SW480 (cell line): ENCODE results near the gene MYH7.
"Not testable (repeated sequence)": the region's sequence is repeated elsewhere in the genome, so short reads cannot be mapped to it uniquely, and the experiment has no call there.

Experiments
- DNase-seq: peaks from one replicate; pipeline ENCODE4 v3.0.0-alpha.2; 2016; ENCODE audit warnings: low spot score

MYH7 gene

DNA sequence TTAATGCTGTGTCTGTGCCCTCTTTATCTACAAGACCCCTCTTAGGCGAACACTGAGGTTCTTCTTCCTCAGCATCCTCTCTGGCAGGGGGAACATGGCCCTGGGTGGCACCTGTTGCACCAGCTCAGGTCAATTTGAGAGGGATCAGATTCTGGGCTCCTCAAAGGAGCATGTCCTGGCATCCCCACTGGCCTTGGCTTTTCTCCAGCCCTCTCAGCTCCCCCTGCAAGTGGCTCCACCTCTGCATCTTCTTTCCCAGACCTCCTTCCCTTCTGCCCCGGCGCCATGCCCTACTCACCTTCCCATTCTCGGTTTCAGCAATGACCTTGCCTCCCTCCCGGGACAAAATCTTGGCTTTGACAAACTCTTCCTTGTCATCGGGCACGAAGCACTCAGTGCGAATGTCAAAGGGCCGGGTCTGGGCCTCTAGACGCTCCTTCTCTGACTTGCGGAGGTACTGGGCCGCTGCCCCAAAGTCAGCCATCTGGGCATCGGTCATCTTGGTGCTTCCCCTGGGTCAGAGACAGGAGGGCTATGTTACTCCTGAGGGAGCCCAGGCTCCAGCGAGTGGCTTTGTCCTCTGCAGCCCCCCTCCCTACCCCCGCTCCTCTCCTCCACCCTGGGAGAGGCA, 28.6 kb downstream of the MYH7 start:
- no peak for DNase-seq

DNA sequence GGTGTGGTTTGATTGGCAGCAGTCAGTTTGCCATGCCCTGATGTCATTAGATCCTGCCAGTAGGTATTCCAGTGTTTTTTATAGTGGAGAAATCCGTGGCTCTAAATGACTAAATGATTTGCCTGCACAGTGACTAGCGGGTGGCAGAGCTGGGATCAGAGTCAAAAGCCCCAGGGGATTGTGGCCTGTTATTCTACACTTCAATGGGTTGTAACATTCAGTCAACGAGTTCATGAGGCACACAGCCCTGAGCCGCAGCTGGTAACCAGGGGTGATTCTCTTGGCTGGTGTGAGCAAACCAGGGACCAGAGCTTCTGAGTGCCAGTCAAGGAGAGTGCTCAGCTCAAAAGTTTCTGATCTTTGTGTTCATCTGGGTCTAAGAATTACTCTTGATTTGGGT, 29.2 kb downstream of the MYH7 start:
- no peak for DNase-seq

DNA sequence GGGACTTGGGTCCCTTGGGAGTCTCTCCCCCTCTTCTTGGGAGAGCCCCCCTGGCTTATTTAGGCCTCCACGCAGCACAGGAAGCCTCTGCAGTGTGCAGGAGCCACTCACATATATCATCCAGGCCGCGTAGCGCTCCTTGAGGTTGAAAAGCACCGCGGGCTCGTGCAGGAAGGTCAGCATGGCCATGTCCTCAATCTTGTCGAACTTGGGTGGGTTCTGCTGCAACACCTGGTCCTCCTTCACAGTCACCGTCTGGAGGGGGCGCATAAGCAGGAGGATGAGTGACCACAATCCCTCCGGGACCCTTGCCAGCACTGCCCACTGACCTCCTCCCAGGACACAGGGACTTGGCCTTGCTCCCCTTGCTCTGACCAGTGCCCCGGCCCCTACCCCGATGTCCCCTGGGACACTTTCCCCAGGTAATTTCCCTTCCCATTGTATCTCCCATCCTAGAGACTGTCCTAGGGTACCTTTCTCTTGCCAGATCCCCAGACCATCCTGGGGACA, 29.9 kb downstream of the MYH7 start:
- DNase-seq = no peak

DNA sequence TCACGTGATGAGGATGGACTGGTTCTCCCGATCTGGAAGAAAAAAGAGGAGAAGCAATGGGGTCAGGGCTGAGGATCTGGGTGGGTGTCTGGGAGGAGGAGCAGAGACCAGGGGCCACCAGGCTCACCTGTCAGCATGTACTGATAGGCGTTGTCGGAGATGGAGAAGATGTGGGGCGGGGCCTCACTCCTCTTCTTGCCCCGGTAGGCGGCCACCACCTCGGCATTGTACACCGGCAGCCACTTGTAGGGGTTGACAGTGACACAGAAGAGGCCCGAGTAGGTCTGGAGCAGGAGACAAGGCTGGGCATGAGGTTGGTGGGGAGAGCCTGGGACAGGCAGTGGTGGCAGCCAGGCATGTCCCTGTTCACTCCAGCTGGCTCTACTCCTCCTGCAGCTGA, 30.4 kb downstream of the MYH7 start:
- no peak for DNase-seq

DNA sequence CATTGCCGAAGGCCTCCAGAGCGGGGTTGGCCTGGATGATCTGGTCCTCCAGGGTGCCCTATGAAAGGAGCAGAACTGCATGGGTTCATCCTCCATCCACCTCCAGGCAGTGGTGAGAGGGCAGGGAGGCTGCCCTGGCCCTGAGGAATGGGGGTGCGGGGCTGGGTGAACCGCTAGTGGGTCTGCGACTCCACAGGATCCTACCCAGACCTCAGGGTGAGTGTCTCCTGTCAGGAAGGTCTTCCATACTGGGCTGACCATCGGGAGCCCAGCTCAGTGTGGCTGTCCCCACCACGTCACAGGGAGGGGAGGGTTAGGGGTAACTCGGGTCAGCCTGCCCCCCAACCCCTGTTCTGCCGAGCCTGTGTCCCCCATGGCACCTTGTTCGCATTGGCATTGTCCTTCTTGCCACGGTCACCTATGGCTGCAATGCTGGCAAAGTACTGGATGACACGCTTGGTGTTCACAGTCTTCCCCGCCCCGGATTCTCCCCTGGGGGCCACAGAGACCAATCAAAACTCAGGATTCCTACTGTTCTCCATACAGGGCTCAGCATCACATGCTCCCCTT, 31.0 kb downstream of the MYH7 start:
- no peak for DNase-seq

DNA sequence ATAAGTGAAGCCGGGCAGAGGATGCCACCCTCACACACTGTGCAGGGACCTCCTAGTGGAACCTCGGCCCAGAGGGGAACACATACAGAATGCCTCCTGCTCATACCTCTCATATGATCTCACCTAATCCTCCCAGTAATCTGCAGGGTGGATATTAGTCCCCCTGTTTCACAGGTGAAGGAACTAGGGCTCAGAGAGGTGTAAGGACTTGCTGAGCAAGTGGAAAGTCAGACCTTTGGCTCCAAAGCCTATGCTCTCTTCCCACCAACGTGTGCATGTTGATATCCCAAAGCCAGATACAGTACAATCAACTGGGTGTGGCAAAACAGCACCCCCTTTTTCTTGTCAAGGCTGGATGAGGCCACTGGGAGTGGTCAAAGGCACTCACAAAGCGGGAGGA, 31.6 kb downstream of the MYH7 start:
- no peak for DNase-seq

DNA sequence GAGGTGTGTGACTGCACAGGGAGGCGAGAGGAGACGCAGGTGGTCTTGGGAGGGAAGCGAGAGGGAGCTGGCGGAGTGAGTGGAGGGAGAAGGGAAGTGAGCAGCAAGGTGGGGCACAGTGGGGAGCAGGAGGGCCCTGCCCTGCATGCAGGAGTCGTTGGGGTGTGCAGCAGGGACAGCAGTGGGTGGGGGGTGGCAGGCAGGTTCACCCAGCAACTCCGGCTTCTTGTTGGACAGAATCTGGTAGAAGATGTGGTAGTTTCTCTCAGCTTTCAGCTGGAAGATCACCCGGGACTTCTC, 32.4 kb downstream of the MYH7 start:
- DNase-seq = no peak

DNA sequence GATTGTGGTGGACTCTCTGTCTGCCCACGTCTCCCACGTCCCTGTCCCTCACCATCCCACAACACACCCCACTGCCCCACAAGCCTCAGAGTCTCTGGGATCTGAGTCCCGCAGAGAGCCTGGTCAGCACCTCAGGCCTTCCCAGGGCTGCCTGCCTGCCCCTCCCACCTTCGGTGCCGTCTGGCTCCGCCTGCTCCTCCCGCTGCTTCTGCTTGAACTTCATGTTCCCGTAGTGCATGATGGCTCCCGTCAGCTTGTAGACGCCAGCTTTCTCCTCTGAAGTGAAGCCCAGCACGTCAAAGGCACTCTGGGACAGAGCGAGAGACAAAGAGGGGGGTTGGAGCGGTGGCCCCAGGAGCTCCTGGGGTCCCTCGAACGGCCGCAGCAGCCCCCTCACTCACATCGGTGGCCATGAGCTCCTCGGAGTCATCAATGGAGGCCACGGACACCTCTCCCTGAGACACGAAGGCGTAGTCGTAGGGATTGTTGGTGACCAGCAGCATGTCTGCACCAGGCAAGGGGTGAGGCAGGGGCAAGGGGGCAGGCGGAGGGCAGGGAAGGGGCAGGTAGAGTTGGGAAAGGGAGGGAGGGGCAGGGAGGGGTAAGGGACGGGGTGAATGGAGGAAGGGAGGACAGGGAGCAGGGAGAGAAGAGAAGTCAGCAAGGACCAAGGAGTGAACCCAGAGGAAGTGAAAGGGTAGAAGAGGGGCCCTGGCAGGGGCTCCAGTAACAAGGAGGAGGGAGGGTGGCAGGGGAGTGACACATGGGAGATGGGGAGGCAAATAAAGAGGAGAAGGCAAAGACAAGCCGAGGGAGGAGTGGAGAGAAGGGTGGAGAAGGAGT, 32.9 kb downstream of the MYH7 start:
- DNase-seq = no peak

DNA sequence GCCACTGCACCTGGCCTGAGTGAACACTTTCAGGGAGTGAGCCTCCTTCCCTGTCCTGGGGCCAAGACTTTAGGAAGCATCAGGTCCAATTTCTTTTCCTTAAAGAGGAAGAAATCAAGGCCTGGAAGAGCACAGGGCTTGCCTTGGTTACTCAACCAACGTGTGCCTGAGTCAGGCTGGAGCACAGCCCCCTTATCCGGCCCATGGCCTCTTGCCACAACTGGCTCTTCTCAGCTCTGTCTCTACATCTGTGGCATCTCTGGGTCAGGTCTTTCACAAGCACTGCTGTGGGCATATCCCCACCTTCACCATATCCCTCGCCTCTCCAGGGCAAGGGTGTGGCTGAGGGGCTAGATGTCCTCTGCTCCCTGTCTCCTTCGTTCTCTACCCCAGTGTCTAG, 34.2 kb downstream of the MYH7 start:
- no peak for DNase-seq

DNA sequence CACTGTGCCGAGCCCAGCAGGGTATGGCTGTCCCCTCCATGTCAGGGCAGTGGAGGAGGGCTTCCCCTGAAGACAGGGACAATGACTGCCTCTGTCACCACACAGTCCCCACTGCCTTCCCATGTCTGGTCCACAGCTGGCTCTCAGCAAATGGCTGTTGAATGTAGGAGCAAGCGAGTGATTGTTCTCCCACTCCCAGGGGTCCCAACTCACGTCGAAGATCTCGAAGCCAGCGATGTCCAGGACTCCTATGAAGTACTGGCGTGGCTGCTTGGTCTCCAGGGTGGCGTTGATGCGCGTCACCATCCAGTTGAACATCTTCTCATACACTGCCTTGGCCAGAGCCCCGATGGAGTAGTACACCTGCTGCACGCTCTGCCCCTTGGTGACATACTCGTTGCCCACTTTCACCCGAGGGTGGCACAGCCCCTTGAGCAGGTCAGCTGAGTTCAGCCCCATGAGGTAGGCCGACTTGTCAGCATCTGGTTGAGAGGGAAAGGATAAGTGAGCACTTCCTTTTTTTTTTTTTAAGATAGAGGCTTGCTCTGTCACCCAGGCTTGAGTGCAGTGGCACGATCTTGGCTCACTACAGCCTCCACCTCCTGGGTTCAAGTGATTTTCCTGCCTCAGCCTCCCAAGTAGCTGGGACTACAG, 34.8 kb downstream of the MYH7 start:
- DNase-seq = not testable (repeated sequence)

DNA sequence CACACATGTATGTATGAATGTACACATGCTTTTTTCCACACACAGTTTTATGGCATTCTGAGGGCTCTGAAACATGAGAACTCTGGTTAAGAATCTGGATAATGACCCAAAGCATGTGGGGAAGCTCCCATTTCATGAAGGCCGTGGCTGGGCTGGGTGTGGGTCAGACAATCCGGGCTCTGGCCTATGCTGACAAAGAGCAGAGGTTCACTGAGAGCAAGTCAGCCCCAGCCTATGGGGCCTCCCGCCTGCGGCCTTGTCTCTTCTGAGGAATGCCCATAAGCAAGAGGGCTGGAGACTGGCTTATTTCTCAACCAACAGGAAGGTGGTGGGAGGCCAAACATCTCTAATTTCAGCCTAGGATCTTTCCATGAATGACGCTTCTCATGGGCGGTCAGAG, 35.9 kb downstream of the MYH7 start:
- DNase-seq = no peak

DNA sequence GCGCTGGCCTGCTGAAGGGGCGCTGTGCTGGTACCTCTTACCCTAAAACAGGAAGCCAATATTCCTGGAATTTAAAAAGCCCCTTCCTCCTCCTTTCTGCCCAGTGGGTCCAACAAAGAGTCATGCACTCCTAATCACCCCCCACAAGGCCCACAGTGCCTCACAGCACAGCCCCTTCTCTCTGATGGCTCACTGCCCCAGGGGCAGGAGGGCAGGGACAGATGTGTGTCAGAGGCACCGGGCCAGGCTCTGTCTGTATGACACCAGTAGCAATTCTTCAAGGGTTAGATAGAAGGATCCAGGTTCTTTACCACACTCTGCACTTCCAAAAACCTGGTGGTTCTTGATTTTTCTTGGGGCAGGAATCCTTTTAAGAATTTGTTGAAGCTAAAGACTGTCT, 36.3 kb downstream of the MYH7 start:
- DNase-seq = no peak

DNA sequence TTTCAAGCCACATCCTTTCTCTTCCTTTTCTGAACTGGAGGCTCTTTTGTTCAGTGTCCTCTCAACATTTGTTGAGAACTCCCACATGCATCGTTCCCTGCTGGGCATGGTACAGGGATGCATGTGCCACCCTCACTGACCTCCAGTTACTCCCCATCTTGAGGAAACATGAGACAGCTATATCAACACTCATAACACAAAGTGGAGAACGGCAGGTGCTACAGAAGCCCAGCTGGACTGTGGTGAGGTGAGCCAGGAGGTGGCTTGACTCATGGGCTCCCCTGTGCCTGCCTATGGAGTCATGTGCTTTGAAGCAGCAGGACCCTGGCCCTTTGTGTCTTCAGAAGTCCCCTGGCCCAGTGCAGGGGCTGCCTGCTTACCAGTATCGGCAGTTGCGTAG, 37.1 kb downstream of the MYH7 start:
- DNase-seq = no peak

DNA sequence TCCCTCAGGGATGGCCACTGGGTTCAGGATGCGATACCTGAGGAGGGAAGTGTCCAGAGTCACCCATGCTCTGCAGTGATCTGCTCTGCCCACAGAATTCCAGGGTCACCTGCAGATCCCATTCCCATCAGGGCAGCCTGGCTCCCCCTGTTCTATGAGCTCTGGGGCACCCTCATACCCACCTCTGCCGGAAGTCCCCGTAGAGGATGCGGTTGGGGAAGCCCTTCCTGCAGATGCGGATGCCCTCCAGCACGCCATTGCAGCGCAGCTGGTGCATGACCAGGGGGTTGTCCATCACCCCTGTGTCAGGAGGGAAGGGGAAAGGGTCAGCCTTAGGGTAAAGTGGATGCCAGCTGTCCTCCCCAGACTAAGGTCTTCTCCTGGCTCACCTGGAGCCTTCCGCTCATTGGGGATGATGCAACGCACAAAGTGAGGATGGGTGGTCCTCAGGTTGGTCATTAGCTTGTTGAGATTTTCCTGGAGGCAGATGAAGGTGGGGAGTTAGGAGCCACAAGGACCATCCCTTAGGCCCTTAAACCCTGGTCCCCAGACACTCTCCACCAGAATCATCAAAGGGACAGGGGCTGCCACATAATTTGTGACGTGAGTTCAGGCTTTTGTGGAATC, 38.6 kb downstream of the MYH7 start:
- no peak for DNase-seq

DNA sequence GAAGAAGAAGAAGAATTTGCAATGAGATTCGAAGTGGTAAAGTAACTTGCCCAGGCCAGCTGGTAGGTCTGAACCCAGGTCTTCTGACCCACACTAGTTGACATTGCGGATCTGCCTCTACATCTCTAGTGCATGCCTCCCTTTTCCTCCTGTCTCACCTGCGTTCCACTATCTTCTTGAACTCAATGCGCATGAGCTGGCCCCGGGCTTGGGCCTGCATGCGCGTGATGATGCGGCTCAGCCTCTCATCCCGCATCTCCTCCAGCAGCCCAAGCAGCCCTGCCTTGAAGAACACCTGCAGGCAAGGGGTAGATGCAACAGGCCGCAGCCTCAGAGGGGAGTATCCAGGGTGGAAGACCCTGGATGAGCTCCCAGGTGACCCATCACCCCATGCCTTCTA, 39.3 kb downstream of the MYH7 start:
- DNase-seq = no peak

DNA sequence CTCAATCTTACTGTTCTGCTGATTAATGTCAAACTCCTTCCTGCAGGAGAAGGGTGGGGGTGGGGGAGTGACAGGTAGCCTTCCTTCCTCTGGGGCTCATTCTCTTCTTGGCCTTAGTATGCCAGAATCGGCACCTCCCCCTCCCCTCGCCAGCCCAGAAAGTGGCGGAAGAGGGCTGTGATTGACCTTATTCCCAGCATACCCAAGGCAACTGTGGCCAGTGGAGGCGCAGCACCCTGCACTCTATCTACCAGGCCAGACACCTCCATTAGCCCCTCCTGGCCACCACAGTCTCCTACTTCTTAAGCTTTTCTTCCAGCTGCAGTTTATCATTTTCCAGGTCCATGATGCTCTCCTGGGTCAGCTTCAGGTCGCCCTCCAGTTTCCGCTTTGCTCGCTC, 42.8 kb downstream of the MYH7 start:
- no peak for DNase-seq

DNA sequence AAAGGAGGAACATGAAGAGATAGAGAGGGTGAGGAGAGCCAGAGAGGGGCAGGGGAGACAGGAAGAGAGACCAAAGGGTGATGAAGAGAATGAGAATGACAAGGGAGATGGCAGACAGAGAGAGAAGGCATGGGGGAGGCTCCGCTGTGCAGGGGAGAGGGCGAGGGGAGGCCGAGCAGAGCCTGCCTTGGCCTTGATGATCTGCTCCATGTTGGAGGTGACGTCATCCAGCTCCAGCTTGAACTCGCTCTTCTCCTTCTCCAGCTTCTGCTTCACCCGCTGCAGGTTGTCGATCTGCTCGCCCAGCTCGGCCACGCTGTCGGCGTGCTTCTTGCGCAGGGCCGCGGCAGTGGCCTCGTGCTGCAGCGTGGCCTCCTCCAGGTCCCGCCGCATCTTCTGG, 45.6 kb downstream of the MYH7 start:
- not testable (repeated sequence) for DNase-seq

DNA sequence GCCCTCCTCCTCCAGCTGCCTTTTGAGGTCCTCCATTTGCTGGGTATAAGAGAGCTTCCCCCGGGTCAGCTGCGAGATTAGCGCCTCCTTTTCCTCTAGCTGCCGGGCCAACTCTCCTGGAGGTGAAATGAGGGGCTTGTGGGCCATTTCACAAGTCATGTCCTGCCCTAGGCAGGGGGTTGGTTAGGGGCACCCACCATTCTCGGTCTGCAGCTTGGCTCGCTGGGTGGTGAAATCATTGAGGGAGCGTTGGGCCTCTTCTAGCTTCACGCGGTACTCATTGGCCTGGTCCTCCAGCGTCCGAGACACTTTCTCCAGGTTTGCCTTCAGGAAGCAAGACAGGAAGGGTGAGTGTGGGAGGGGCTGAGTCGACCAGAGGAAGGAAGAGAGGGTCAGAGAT, 46.1 kb downstream of the MYH7 start:
- DNase-seq = no peak

DNA sequence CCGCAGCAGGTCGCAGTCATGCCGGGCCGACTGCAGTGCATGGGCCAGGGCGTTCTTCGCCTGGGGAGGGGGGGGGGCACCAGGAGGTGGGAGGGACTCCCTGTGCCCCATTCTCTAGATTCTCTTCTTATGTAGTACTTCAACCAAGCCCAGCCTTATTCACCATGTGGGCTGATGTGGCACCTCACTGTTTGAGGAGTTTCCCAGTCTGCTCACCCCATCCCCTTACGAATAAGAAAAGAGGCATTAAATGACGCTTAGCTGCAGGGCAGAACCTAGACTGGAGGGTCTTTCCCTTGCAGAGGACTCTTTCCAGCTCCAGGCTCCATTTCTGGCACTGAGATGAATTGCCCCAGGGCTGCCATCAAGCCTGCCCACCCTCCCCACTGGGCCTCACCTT, 46.5 kb downstream of the MYH7 start:
- DNase-seq = no peak

DNA sequence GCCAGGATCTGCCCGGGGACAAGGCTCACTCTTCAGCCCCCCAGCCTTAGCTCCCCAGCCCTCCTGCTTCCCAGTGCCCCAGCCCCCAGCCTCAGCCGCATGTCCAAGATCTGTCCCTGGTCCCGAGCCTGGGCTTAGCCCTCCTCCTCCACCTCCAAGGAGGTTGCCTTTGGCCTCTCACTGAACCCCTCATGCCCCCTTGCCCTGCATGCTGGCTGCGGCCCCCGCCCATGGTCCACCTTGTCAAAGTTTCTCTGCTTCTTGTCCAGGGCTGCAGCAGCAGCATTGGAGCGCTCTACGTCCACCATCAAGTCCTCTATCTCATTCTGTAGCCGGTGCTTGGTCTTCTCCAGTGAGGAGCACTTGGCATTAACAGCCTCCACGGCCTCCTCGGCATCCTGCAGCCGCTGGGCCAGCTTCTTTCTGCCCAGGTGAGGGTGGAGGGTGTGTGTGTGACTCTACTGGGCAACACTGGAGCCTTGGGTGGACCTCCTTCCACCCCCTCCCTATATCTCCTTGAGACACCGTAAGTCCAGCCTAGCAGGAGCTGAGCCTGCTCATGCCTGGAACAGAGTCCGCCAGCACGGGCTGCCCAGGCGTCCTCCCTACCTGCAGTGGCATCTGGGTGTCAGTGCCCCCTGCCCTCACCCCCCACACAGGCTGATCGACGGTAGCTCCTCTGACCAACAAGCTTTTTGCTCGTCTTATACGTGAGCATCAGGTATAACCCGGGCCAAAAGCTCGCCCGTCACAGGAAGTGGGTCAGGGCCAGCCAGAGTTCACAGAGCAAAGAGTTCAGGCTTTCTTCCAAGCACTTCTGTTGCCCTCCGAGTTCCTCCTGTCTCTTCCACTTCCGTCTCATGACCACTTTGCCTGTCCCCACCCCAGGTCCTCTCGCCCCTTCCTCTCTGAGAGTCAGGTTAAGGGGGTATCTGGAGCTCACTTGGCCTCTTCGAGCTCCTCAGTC, 47.3 kb downstream of the MYH7 start:
- DNase-seq = no peak

DNA sequence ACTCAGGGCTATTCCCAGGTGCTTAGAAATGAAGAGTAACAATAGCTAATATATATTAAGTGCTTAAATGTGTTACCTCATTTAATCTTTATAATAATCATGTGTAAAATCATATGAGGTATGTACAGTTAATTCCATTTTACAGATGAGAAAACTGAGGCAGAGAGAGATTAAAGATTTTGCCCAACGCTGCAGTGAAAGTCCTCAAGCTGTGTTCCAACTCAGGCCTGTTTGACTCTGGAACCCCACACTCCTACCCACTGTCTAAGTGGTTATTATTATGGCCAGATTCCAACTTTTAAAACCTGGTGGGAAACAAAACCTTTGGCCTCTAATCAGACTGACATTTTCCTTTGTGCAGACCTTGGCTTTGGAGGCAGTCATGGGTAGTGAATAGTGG, 48.5 kb downstream of the MYH7 start:
- no peak for DNase-seq
